Measurements from ENCODE around the gene CDC45.

The CDC45 gene

DNA sequence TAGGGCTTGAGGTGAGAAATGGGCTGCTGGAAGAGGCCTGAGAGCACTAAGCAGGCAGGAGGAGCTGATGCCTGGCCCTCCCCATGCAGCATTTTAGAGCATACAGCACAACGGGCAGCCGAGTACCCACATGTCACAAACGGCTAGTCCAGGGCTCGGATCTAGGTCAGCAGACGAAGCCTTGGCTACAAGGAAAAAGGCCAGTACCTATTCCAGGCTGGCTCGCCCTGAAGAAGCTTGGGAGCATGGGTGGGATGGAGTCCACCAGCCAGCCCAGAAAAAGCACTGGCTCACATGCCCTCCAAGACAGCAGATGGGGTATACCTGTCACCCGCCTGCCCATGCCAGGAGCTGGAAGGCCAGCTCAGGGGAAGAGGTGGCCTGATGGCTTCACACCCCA lies 10.3 kb upstream of the CDC45 start:
- DNase-seq (ENCODE audit: low read depth): no peak

DNA sequence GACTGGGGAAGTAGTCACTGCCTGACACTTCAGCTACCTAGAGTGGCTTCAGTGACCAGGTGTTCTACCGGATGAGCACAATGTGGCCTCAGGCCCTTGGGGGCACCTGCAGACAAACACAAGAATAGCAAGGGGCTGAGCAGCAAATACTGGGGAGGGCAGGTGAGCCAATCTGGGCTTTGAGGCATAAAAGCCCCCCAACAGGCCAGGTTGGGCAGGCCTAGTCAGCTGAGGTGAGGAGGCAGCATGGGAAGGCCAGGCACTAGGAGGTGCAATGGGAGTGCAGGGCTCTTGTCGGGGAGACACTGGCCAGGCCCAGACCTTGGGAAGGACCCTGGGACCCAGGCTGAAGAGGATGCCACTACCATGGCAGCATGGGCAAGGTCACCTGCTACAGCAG lies 9.7 kb upstream of the CDC45 start:
- DNase-seq (ENCODE audit: low read depth): no peak

DNA sequence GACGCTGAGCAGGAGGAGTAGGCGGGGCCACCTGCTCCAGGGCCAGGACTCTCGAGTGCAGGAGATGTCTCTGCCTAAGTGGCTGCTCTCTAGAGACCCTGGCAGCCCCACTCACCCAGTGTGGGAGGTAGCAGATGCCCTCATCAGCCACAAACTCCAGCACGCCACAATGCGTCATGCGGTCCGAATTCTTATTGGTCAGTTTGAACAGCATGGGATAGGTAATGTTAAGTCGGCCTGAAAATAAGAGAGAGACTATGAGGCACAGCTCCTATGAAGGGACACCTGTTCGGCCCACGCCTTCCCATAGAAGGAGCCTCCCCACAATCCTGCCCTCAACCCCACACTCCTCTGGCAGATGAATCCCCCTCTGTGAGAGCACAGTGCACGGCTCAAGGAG lies 8.1 kb upstream of the CDC45 start:
- no peak for DNase-seq (ENCODE audit: low read depth)

DNA sequence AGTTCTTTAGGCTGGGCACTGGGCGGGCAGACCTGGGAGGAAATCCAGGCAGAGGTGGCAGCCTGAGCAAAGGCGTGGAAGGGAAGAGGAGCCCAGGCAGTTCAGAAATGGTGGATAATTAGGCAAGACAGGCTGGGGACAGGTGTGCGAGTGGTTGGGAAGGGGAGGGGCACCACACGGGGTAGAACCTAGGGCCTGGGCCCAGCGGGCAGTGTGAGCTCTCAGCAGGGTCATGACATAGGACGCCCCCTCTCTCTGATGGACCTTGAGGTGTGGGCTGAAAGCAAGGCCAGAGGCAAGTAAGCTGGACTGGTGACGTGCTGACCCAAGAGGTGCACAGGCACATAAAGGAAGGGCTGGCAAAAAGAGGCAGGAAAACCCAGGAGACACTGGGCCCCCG lies 7.5 kb upstream of the CDC45 start:
- DNase-seq (ENCODE audit: low read depth): no peak

DNA sequence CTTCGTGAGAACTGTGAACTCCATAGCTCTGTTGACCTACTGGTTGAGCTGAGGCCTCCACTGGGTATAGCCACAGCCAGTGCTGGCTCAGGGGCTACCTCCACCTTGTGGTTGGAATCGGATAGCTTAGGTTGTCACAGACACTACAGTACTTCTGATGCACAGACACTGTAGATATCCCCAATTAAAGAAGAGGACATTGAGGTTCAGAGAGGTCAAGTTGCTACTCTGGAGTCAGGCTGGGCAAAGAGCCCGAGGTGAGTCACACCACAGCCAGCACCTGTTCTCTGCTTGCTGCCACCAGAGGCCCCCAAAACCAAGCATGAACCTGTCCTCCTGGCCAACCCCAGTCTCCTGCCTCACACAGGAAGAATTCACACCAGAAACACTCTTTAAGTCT lies 6.1 kb upstream of the CDC45 start:
- no peak for DNase-seq (ENCODE audit: low read depth)

DNA sequence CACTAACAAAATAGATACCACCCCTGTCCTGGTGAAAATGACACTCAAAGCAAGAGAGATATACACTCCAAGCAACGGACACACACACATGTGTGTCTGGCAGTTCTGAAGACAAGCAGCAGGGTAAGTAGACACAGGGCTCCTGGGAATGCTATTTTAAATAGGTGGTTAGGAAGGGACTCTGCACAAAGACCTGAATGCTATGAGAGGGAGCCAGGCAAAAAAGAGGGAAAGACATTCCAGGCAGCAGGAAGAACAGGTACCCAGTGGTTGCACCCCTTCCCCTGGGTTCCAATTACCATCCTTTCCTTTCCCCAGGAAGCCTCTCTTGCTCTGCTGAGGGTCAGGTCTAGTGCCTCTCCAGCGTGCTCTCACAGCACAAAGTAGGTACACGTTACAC lies 3.7 kb upstream of the CDC45 start:
- no peak for DNase-seq (ENCODE audit: low read depth)

DNA sequence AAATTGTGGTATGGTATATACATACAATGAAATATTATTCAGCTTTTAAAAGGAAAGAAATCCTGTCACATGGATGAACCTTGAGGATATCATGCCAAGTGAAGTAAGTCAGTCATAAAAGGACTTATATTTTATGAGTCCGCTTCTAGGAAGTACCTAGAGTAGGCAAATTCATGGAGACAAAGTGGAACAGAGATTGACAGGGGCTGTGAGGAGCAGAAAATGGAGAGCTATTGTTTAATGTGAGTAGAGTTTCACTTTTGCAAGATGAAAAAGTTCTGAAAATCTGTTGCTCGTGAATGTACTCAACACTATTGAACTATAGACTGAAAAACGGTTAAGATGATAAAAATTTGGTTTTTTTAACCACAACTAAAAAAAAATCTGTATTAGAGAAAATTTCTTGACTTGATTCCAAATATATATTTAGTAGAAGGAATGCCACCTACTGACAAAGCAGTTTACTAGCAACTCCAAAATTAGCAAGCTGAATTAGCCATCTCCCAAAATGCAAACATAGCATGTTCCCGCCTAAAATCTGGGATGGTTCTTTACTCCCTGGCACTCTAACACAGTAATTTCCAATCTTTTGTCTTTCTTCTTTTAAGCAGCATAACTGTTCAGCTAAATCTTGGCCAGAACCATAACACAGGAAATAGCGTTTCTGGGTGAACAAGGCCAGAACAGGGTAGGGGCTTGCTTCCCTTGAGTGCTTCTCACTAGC lies 2.2 kb upstream of the CDC45 start:
- DNase-seq (ENCODE audit: low read depth): no peak

- DNase-seq (ENCODE audit: low read depth): no peak
Measured at GRCh38 chr22:19478045-19478900, 1.4 kb upstream of the CDC45 start.

DNA sequence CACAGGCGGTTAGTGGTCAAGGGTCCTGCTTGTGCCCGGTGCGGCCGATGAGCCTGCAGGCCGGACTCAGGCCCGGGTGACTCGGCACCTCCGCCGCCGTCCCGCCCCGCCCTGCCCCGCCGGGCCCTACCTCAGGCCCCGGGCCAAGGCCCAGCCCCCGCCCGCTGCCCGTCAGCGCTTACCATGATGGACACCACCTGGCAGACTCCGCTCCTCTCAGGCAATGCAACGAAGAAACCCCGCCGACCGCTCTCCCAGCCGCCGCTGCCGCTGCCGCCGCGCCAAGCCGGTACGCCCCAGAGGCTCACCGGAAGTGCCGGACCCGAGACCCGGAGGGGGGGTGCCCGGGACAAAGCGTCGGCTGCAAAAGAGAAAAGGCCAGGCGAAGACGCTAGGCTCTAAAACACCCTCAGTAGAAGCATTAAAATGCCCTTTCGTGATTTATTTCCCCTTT lies 792 bp upstream of the CDC45 start, which contains the start of gene UFD1:
TSS of gene UFD1 (minus strand) at position 293 of the 454 bp plus-strand sequence. CDS start at position 185, 108 bp downstream.
- peak; percentile 54 for DNase-seq (ENCODE audit: low read depth)

DNA sequence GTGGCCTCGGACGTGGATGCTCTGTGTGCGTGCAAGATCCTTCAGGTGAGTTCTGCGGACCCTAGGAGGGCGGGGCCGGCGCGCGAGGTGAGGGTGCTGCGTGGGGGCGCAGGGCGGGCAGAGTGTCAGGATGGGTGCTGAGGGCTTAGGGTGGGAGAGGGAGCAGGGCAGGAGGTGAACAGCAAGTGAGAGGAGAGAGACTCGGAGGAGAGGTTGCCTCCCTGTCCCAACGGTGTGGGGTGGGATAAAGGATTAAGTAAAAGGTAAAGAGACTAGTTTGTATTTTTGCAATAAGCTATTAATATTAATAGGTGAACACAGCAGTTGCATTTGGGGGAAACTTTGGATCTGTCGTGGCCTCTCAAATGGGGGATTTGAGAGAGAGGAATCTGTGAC lies 451 bp downstream of the CDC45 start:
- DNase-seq (ENCODE audit: low read depth): no peak

- no peak for DNase-seq (ENCODE audit: low read depth)
Measured at GRCh38 chr22:19480789-19481188, 1.1 kb downstream of the CDC45 start.

DNA sequence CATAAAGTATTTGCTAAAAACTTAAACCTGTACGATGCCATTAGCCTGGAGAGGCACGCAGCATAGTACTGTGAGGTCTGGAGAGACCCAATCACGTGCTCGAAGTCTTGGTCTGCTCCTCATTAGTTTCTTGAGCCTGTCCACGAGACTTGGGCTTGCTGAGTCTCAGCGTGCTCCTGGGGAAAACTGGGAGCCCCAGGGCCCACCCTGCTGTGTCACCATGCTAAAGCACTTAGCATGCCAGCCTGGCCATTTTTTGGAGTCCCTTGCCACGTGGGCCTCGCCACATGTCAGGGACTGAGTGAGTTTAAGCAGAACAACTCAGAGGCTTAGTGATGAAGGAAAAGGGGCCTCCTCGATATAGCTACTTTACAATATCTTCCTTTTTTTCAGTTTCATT lies 2.6 kb downstream of the CDC45 start:
- DNase-seq (ENCODE audit: low read depth): no peak

GRCh38 chr22:19483481-19484244 lies 3.9 kb downstream of the CDC45 start:
- DNase-seq (ENCODE audit: low read depth): no peak

DNA sequence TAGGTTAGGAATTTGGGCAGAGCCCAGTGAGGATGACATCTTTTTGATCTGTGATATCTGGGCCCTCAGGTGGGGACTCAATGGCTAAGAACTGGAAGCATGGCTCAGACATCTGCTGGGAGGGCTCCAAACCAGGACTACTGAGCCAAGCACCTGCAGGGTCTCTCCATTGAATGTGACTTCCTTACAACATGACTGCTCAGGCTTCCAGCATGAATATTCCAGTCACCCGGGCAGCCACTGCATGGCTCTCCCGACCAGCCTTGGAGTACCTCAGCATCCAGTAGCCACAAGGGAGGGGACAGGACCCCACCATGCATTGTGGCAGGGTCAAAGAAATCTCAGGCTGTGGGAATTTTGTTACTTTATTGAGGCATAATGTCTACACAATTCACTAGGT lies 8.6 kb downstream of the CDC45 start:
- DNase-seq (ENCODE audit: low read depth): no peak

- no peak for DNase-seq (ENCODE audit: low read depth)
Measured at GRCh38 chr22:19488884-19489843, 9.4 kb downstream of the CDC45 start.

- no peak for DNase-seq (ENCODE audit: low read depth)
Measured at GRCh38 chr22:19490628-19491230, 11.0 kb downstream of the CDC45 start.

- no peak for DNase-seq (ENCODE audit: low read depth)
Measured at GRCh38 chr22:19492504-19493174, 12.9 kb downstream of the CDC45 start.

- no peak for DNase-seq (ENCODE audit: low read depth)
Measured at GRCh38 chr22:19494001-19494560, 14.4 kb downstream of the CDC45 start.

DNA sequence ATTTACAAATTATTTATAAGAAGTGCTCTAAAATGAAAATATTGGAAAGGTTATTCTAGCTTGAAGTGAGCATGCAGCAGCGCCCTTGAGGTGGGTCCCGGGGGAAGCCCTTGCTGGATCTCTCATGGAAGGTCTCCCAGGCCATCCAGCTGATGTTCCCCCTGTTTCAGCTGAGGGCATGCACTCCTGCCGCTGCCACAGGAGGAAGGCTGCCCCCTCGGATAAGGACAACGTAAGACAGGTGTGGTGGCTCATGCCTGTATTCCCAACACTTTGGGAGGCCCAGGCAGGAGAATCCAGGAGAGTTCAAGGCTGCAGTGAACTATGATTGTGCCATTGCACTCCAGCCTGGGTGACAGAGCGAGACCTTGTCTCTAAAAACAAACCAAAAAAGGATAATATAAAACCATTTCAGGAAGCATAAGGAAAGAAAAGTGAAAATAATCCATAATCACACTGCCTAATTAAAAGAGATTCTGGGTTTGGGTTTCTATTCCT lies 15.0 kb downstream of the CDC45 start:
- no peak for DNase-seq (ENCODE audit: low read depth)
